Posterior cingulate gyrus (tissue), 11 donors: ENCODE measurements around the gene FSTL5.
A peak's percentile ranks its signal among the peaks of the same experiment; 100 is the strongest.
"Not testable (repeated sequence)": the region's sequence is repeated elsewhere in the genome, so short reads cannot be mapped to it uniquely, and the experiment has no call there.

Experiments used
- DNase-seq, 10 donors: peaks; one replicate each; pipeline versions ENCODE4 v3.0.0 to v3.0.0-alpha.2; 2020 to 2021; ENCODE audit warnings: mixed read lengths in 3 of 10
- intact Hi-C: fragments of 100-400 bp; cut with DNase I; formaldehyde crosslinking; loops from one replicate; pipeline ENCODE4 v1.15.1; 2023

Gene FSTL5

DNA sequence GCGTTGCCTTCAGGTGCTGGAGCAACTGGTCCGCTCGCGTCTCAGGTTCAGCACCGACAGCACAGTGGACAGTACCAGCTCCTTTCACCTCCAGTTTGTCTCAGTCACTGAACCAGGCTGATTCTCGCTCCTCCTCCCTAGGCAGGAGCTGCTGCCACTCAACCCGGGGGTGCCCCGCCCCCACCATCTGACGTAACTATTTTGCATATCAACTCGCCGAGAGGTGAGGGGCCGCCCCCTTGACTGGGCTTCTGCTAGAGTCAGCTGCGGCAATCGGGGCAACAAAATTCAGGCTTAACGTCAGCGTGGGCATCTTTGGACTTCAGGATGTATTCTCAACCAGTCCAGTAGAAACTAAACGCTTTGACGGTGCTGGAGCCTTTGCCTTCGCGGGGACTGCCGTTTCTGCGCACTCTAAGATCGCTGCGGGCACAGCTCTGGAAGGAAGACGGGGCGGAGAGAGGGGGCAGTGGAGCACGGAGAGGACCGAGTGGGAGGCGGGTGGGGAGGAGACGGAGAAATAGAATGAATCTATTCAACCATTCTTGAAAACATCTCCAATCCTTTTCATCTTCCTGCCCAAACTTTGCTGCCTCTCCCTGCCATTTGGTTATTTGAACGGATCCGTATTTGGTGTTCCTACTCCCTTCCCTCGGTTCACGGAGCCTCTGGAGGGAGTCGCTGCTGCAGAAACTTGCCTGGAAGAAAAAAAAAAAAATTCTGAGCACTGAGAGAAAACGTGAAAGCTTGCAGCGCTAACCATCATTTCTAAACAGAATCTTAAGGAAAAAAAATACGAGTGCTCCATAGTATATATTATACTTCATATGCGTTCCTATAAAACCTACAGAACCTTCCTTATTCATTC is at the start of gene FSTL5:
Gene FSTL5, minus strand, starts transcription at position 109 of the 868 bp plus-strand sequence. CDS start 52,604 bp downstream, outside the sequence.
- DNase-seq: peak; percentile 55 to 97 (median 76)
- intact Hi-C loops: no loop called here

- no peak for DNase-seq
- intact Hi-C loops: no loop called here
These were observed 45.9 kb upstream of the FSTL5 start for GRCh38 chr4:162209706-162210105.

- DNase-seq: peak in 3 of 10 donors; percentile 40 to 63 (median 49)
- intact Hi-C loops: not testable (repeated sequence)
These were observed 39.7 kb upstream of the FSTL5 start for GRCh38 chr4:162203478-162203877.

DNA sequence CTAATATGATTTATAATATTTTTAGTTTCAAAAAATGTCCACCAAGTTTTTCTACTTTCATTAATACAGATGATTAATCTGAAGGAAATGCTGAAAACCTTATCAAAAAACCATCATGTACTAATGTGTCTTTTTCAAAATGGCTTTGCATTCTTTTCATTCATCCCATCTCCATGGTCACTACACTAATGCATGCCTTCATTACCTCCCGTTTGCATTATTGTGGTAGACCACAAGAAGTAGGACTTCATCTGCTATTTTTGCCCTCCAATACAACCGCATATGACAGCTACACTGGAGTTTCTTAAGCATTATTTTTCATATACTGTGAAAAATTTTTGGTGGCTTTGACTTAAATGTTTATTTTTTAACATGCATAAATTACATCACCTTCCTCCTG is 37.9 kb upstream of the FSTL5 start:
- no peak for DNase-seq
- intact Hi-C loops: no loop called here

- intact Hi-C loops: no loop called here
- DNase-seq: no peak
These were observed 6.7 kb upstream of the FSTL5 start for GRCh38 chr4:162170509-162170908.

- intact Hi-C loops: no loop called here
- no peak for DNase-seq
These were observed 1.2 kb upstream of the FSTL5 start for GRCh38 chr4:162164906-162165510.

GRCh38 chr4:162162672-162163071 is 1.1 kb downstream of the FSTL5 start:
- DNase-seq: no peak
- intact Hi-C loops: no loop called here

- intact Hi-C loops: no loop called here
- no peak for DNase-seq
These were observed 6.6 kb downstream of the FSTL5 start for GRCh38 chr4:162157241-162157640.

- intact Hi-C loops: no loop called here
- DNase-seq: peak in 1 of 10 donors; percentile 32
These were observed 8.8 kb downstream of the FSTL5 start for GRCh38 chr4:162154862-162155540.

DNA sequence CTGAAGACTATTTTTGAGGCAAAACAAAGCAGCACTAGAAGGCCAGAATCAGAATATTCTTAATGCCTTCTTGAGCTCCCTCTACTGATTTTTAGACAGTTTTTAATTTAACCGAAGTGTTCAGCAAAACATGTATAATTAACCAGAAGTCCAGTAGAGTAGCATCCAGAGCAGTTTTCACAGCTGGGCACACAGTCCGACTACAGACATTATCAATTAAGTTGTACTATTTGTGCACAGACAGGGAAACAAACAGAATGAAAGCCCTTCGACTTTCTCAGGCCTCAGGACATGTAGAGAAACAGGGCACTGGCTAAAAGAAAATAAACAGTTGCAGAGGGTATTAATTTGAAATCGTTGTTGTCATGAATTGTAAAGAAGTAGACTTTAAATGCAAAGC is 11.9 kb downstream of the FSTL5 start:
- intact Hi-C loops: no loop called here
- no peak for DNase-seq

DNA sequence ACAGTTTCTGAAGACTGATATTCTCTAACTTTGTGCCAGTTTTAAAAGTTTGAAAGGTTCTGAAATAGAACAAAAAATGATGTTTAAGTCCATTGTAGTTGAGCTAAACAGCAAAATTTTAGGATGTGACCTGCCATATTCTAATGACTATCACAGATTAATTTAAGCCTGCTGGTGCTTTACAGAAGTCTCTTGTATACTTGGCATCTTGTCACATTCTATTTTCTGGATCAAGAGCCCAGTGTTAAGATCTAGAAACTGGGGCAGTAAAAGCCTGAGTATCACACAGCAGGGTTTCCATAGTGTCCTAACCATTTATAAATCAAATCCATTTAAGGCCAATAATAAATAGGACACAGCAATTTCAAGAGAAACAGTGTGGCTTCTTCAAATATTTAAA is 12.4 kb downstream of the FSTL5 start:
- no peak for DNase-seq
- intact Hi-C loops: no loop called here

GRCh38 chr4:162149644-162150043 is 14.2 kb downstream of the FSTL5 start:
- DNase-seq: no peak
- intact Hi-C loops: no loop called here

DNA sequence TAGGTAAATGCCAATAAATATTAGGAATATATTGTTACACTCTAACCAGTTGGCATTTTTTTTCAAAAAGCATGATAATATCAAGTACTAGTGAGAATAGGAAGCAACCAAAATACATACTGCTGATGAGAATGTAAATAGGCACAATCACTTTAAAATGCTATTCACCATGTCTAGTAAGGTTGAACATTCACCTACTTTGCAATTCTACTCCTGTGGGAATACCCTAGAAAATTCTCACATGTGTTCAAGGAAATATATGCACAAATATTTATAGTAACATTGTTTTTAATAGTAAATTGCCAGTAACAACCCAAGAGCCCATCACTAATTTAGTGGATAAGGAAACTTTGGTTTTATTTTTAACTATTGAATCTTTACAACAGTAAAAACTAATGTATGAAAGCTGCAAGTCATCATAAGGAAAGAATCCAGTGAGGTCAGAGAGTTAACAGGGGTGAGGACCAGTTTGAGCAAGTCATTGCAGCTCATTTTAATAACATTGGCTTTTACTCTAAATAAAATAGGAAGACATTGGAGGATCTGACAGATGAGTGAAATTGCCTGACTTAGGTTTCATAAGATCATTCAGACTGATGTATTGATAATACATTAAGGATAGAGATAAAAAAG is 23.6 kb downstream of the FSTL5 start:
- DNase-seq: no peak

DNA sequence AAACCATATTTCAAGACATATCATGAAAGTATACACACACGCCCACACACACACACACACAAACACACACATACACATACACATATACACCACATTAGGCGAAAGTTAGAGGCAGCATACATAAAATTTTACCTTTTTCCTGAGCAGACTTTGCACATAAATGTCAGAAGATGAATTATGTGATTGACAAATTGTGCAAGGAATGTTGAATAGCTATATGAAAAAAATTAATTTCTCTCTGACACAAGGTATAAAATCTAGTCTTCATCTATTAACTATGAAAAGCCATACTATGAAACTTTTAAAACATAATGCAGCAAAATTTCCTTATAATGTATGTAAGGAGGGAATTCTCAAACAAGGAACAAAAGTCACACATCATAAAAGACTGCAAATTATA is 24.4 kb downstream of the FSTL5 start:
- intact Hi-C loops: no loop called here
- DNase-seq: no peak

More for the DNA sequence above, 23.6 kb downstream of the FSTL5 start:
- intact Hi-C loops: no loop called here

GRCh38 chr4:162131256-162131655 is 32.5 kb downstream of the FSTL5 start:
- no peak for DNase-seq
- intact Hi-C loops: no loop called here

- intact Hi-C loops: no loop called here
- no peak for DNase-seq
These were observed 37.1 kb downstream of the FSTL5 start for GRCh38 chr4:162126729-162127128.

GRCh38 chr4:162117051-162117450 is 46.7 kb downstream of the FSTL5 start:
- DNase-seq: no peak
- intact Hi-C loops: no loop called here

DNA sequence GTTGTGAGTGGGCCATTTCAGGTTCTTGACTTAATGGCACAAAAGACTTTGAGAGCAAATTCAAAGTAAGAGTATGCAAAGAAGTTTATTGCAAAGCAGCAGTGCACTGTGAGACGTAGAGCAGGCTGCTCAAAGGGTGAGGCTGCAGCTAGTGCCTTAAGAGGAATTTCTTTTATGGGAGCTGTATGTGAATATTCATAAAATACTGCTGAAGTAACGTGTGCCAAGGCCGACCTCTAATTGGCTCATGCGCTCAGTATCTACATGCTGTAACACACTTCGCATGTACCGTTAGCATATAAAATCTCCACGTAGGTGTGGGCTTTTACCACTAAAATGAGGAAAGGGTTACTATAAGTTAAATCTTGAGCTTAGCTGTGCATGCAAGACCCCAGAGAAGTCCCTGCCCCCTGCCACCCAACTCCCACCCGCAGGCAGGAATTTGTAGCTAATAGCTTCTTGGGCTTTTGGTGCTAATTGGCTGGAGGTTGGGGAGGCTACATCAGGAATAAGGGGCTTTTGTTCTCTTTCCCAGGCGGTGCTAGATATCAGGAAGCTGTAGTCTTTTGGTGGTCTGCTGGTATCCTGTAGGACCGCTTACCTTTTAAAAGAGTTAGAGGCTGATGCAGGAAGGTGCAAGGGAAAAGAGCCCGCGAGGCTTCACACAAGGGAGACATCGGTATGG is 47.6 kb downstream of the FSTL5 start:
- intact Hi-C loops: no loop called here
- DNase-seq: peak in 1 of 10 donors; percentile 39

DNA sequence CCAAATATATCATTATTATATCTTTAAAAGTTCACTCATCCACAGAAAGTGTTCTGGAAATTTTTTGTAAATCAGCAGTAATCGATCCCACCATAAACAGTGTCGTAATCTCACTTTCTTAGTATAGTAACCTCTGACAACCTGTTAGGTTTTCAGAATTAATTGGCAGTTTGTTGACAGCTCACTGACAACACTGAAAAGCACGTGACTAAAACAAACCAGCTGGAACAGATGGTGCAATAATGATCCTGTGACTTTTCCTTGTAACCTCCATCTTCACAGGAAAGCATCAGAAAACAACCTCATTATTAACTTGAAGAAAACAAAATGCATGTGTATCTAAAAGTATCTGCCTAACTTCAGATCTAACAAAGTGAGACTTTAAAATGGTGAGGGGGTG is 48.5 kb downstream of the FSTL5 start:
- no peak for DNase-seq
- intact Hi-C loops: no loop called here

- DNase-seq: no peak
- intact Hi-C loops: no loop called here
These were observed 52.7 kb downstream of the FSTL5 start for GRCh38 chr4:162111078-162111477.
